ENCODE data around the gene PSMD11.

- TF ChIP-seq CTCF (IDR thresholded peaks at IDR 0.05), result no peak
- no peak for TF ChIP-seq ZFP36 (IDR thresholded peaks at IDR 0.05; ENCODE audit: borderline replicate concordance, partially characterized antibody)
- no peak for TF ChIP-seq SMC3 (IDR thresholded peaks at IDR 0.05)
- TF ChIP-seq HOXA7 (CRISPR knock-in tag; IDR thresholded peaks at IDR 0.05), result no peak
- no peak for TF ChIP-seq POLR2A (IDR thresholded peaks at IDR 0.05; ENCODE audit: low read length)
Measured at GRCh38 chr17:32516940-32517701, 72.8 kb downstream of the PSMD11 start.

All from A549 (cell line).